ENCODE data around the gene DHX16.

GRCh38 chr6:30703011-30703410 is 30.2 kb upstream of the DHX16 start:
- TF ChIP-seq SP1 (IDR thresholded peaks at IDR 0.05; ENCODE audit: low read depth, low read length) (no peak), TEAD4 (IDR thresholded peaks at IDR 0.05; ENCODE audit: low read depth, low read length) (no peak)

Measured in H1 (cell line).